Natural killer cell (primary cell): Measurements from ENCODE around the gene TAAR9. TPM values are rescaled to one million over a fixed set of nuclear protein-coding genes. Genes with fewer than 3 reads are reported as not detected.

ENCODE experiments used
- ATAC-seq, 3 donors: fragments of 150-1000 bp in 2 of 3; fragments of 200-7000 bp in 1 of 3; cut with Tn5 transposase; 1 replicate in 1 of 3; 2 replicates in 2 of 3; pipeline ENCODE4 v1.10.0; 2021; ENCODE audit warnings: mild to moderate bottlenecking in 2 of 3, moderate library complexity in 2 of 3
- DNase-seq, 2 donors: peaks; one replicate each; pipeline versions ENCODE4 v3.0.0 to v3.0.0-alpha.2; 2013 to 2021; ENCODE audit warnings: mixed read lengths in 1 of 2
- H3K27ac ChIP-seq: one replicate; pipeline ENCODE4 v1.5.1; 2013; ENCODE audit warnings: mild to moderate bottlenecking, low read length
- H3K27me3 ChIP-seq: one replicate; pipeline ENCODE4 v1.6.1; 2013; ENCODE audit warnings: low read length; ENCODE audit not compliant: control insufficient read depth, insufficient read depth
- H3K36me3 ChIP-seq: one replicate; pipeline ENCODE4 v1.6.1; 2013; ENCODE audit warnings: low read length; ENCODE audit not compliant: control insufficient read depth, insufficient read depth
- H3K4me1 ChIP-seq: one replicate; pipeline ENCODE4 v1.6.1; 2013; ENCODE audit warnings: low read length; ENCODE audit not compliant: control insufficient read depth, insufficient read depth
- H3K4me3 ChIP-seq: one replicate; pipeline ENCODE4 v1.5.1; 2013; ENCODE audit warnings: low read length
- H3K9me3 ChIP-seq: one replicate; pipeline ENCODE4 v1.6.1; 2013; ENCODE audit warnings: low read length; ENCODE audit not compliant: control insufficient read depth, insufficient read depth
- H3K27ac Mint-ChIP-seq, 2 donors: one replicate each; pipeline ENCODE4 v1.8.0; 2022; ENCODE audit warnings: mild to moderate bottlenecking in 2 of 2, mixed read lengths in 2 of 2, moderate library complexity in 1 of 2
- H3K27me3 Mint-ChIP-seq, 2 donors: one replicate each; pipeline ENCODE4 v1.8.0; 2022; ENCODE audit warnings: low read depth in 2 of 2, mixed read lengths in 2 of 2
- H3K36me3 Mint-ChIP-seq: one replicate; pipeline ENCODE4 v1.8.0; 2022; ENCODE audit warnings: mixed read lengths
- H3K4me1 Mint-ChIP-seq, 2 donors: one replicate each; pipeline ENCODE4 v1.8.0; 2022; ENCODE audit warnings: mixed read lengths in 2 of 2
- H3K4me3 Mint-ChIP-seq: one replicate; pipeline ENCODE4 v1.8.0; 2022; ENCODE audit warnings: mild to moderate bottlenecking, moderate library complexity, mixed read lengths
- H3K9me3 Mint-ChIP-seq, 2 donors: one replicate each; pipeline ENCODE4 v1.8.0; 2022; ENCODE audit warnings: mixed read lengths in 2 of 2
- WGBS: methylation state at CpG from one replicate; pipeline ENCODE4 v1.1.7; 2013; ENCODE audit warnings: missing lambda C conversion rate; ENCODE audit not compliant: insufficient coverage; 5-methylcytosine and 5-hydroxymethylcytosine counted together
- intact Hi-C: fragments of 100-400 bp; cut with micrococcal nuclease; formaldehyde crosslinking; loops from one replicate; pipeline ENCODE4 v1.14.2; 2022
- total RNA-seq, 4 donors: library from RNA; stranded (reverse); fragments of 120-200 nt in 1 of 4; gene quantifications; one replicate each; pipeline versions ENCODE4 v1.2.3 to v1.2.4, GENCODE V29; 2013 to 2022
- TF ChIP-seq, protein P1 (sequence below): fragments of 200-600 bp; IDR thresholded peaks from one replicate; pipeline ENCODE4 v1.8.0; 2022; ENCODE audit warnings: antibody characterized with exemption

Gene TAAR9
- total RNA-seq, 3 donors from 2014 or later (not counting 1 experiment from before 2014, with no cell fraction given), result not detected

DNA sequence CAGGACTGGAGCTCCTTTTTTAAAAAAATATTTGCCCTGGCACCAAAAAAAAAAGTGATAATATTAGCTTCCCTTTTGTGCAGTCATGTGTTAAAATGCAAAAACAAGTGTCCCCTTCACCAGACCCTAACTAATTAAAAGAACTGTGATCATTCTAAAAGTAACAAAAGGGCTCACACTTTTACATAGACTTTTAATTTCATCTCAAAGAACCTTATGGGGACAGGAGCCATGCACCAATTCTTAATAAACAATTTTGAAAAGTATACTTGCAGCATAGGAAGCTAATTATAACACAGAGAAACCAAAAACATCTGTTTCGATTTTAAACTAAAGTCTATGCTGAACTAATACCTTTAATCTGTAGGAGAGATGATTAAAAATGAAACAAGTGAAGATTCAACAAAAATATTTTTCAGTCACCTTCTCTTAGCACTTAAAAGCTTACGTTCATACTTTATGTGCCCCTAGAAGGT is 42.4 kb upstream of the TAAR9 start:
- Mint-ChIP-seq H3K27ac (peak overlapping the region; percentile 68 to 75), H3K27me3 (no peaks in the 10 kb centered on the region), H3K4me3 (peak overlapping the region; percentile 22), H3K36me3 (peaks cover 4% of the 10 kb centered on the region), H3K9me3 (no peaks in the 10 kb centered on the region), H3K4me1 (peaks cover 54 to 64% of the 10 kb centered on the region in 2 donors)
- Histone ChIP-seq H3K27ac (peak overlapping the region; percentile 52), H3K27me3 (no peaks in the 10 kb centered on the region), H3K36me3 (peaks cover 22% of the 10 kb centered on the region), H3K4me3 (no peak overlapping the region), H3K9me3 (no peaks in the 10 kb centered on the region), H3K4me1 (peaks cover 26% of the 10 kb centered on the region)
- intact Hi-C loops, result no loop called here
- DNase-seq (no peak), ATAC-seq (no peak)
- TF ChIP-seq, protein P1, sequence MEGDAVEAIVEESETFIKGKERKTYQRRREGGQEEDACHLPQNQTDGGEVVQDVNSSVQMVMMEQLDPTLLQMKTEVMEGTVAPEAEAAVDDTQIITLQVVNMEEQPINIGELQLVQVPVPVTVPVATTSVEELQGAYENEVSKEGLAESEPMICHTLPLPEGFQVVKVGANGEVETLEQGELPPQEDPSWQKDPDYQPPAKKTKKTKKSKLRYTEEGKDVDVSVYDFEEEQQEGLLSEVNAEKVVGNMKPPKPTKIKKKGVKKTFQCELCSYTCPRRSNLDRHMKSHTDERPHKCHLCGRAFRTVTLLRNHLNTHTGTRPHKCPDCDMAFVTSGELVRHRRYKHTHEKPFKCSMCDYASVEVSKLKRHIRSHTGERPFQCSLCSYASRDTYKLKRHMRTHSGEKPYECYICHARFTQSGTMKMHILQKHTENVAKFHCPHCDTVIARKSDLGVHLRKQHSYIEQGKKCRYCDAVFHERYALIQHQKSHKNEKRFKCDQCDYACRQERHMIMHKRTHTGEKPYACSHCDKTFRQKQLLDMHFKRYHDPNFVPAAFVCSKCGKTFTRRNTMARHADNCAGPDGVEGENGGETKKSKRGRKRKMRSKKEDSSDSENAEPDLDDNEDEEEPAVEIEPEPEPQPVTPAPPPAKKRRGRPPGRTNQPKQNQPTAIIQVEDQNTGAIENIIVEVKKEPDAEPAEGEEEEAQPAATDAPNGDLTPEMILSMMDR, result no peak
- 20% methylated on average over 1 of the region's 2 CpGs for WGBS

DNA sequence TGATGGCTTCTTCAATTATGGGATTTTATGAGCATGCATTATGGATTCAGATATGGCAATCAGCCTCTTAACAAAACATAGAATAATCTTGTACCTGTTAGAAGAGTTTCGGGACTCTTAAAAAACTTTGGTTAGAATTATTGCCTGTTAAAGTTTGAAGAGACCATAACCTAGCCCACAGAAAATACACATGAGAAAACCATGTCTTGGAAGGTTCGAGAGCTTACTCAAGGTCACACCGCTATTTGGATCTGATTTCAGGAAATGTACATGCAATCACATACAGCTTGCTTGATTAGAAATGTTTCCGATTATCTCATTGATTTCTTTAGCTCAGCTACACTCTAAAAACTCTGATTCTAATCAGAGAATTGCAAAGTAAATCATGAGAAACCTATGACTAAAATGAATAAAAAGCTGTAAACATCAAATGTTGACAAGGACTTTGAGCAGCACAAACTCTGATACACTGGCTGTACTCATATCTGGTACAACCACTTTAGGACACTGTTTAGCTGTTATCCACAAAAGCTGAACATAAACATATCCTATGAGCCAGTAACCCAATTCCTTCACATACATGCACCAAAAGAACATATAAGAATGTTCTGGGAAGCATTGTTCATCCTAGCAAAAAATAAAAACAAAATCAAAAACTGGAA is 41.4 kb upstream of the TAAR9 start:
- Mint-ChIP-seq H3K27me3 (no peaks in the 10 kb centered on the region), H3K36me3 (peaks cover 4% of the 10 kb centered on the region), H3K9me3 (no peaks in the 10 kb centered on the region), H3K4me3 (peak overlapping the region; percentile 45), H3K27ac (peak overlapping the region in 1 of 2 donors; percentile 68), H3K4me1 (peaks cover 59 to 65% of the 10 kb centered on the region in 2 donors)
- H3K27me3 ChIP-seq, result no peaks in the 10 kb centered on the region
- intact Hi-C loops, result no loop called here
- H3K9me3 ChIP-seq, result no peaks in the 10 kb centered on the region
- H3K4me1 ChIP-seq, result peaks cover 19% of the 10 kb centered on the region
- no peak overlapping the region for H3K27ac ChIP-seq
- TF ChIP-seq, protein P1, result no peak
- 29% methylated on average over 2 of the region's 4 CpGs for WGBS
- no peak for ATAC-seq
- peaks cover 30% of the 10 kb centered on the region for H3K36me3 ChIP-seq
- no peak overlapping the region for H3K4me3 ChIP-seq
- no peak for DNase-seq

DNA sequence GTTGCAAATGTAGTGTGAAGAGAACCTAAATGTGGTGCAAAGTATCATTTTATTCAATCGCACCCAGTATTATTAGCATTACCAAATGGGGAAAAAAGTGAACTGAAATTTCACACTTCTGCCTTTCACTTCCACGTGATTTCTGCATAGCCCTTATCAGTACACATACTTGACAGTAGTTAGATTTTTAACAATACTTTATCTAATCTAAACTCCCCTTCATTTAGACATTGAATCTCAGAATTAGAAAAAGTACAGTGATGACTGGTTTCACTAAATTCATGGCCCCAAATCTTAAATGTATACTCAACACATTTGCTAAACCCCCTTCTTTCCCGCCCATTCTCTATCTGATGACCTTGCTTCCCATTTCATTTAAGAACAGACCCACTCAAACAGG is 39.4 kb upstream of the TAAR9 start:
- H3K36me3 Mint-ChIP-seq, result peaks cover 4% of the 10 kb centered on the region
- Histone ChIP-seq H3K9me3 (no peaks in the 10 kb centered on the region), H3K36me3 (peaks cover 44% of the 10 kb centered on the region), H3K27me3 (no peaks in the 10 kb centered on the region), H3K4me1 (peaks cover 11% of the 10 kb centered on the region), H3K4me3 (no peak overlapping the region), H3K27ac (peak overlapping the region; percentile 56)
- TF ChIP-seq, protein P1, result no peak
- peaks cover 59 to 60% of the 10 kb centered on the region in 2 donors for H3K4me1 Mint-ChIP-seq
- ATAC-seq, result peak in 2 of 3 donors; percentile 30 to 37
- no peaks in the 10 kb centered on the region for H3K27me3 Mint-ChIP-seq
- intact Hi-C loops, result no loop called here
- no peaks in the 10 kb centered on the region for H3K9me3 Mint-ChIP-seq
- no peak overlapping the region for H3K4me3 Mint-ChIP-seq
- WGBS, result 57% methylated on average over 2 of the region's 3 CpGs
- no peak for DNase-seq
- H3K27ac Mint-ChIP-seq, result peak overlapping the region; percentile 22 to 36

DNA sequence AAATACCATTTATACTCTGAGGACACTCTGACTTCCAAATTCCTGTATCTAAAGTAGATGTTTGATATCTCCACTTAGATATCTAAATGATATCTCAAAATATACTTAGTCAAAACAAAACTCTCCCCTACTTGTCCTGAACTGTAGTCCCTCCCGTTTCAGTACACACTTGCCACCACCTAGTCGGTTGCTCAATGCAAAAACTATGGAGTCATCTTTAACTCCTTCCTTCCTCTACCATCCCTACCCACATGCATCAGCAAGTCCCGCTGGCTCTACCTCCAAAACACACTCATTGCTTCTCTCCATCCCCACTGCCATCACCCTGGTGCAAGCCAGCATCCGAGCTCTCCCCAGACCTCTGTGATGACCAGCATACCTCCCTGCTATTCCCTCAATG is 38.3 kb upstream of the TAAR9 start:
- Histone ChIP-seq H3K27me3 (no peaks in the 10 kb centered on the region), H3K4me3 (no peak overlapping the region), H3K4me1 (peaks cover 6% of the 10 kb centered on the region), H3K9me3 (no peaks in the 10 kb centered on the region), H3K36me3 (peaks cover 44% of the 10 kb centered on the region), H3K27ac (peak overlapping the region; percentile 56)
- H3K27ac Mint-ChIP-seq, result peak overlapping the region; percentile 22 to 36
- TF ChIP-seq, protein P1, result no peak
- H3K4me3 Mint-ChIP-seq, result no peak overlapping the region
- intact Hi-C loops, result no loop called here
- DNase-seq (no peak), ATAC-seq (peak in 1 of 3 donors; percentile 24)
- peaks cover 4% of the 10 kb centered on the region for H3K36me3 Mint-ChIP-seq
- 63% methylated on average over 4 of the region's 4 CpGs for WGBS
- H3K4me1 Mint-ChIP-seq, result peaks cover 51 to 58% of the 10 kb centered on the region in 2 donors
- H3K9me3 Mint-ChIP-seq, result no peaks in the 10 kb centered on the region
- no peaks in the 10 kb centered on the region for H3K27me3 Mint-ChIP-seq
